Kidney capillary endothelial cell (primary cell): ENCODE measurements around the gene SORBS2.

Source experiments
- DNase-seq: peaks from one replicate; pipeline ENCODE4 v3.0.0-alpha.2; 2018; ENCODE audit warnings: low spot score

The SORBS2 gene

GRCh38 chr4:185738820-185739219 is 73.2 kb downstream of the SORBS2 start:
- DNase-seq, result no peak

- DNase-seq, result peak; percentile 50
Measured at GRCh38 chr4:185738038-185738552, 73.9 kb downstream of the SORBS2 start.

GRCh38 chr4:185737489-185738037 is 74.4 kb downstream of the SORBS2 start:
- no peak for DNase-seq

GRCh38 chr4:185736882-185737281 is 75.1 kb downstream of the SORBS2 start:
- no peak for DNase-seq

- DNase-seq, result no peak
Measured at GRCh38 chr4:185735866-185736400, 76.1 kb downstream of the SORBS2 start.

GRCh38 chr4:185734930-185735329 is 77.1 kb downstream of the SORBS2 start:
- no peak for DNase-seq

GRCh38 chr4:185734214-185734613 is 77.8 kb downstream of the SORBS2 start:
- no peak for DNase-seq

- no peak for DNase-seq
Measured at GRCh38 chr4:185730849-185731608, 81.0 kb downstream of the SORBS2 start.

GRCh38 chr4:185730387-185730786 is 81.6 kb downstream of the SORBS2 start:
- DNase-seq, result peak; percentile 84

- no peak for DNase-seq
Measured at GRCh38 chr4:185729391-185729804, 82.6 kb downstream of the SORBS2 start.

- DNase-seq, result peak; percentile 82
Measured at GRCh38 chr4:185728893-185729292, 83.1 kb downstream of the SORBS2 start.

- no peak for DNase-seq
Measured at GRCh38 chr4:185726931-185727330, 85.1 kb downstream of the SORBS2 start.

GRCh38 chr4:185723631-185724260 is 88.2 kb downstream of the SORBS2 start:
- no peak for DNase-seq

- no peak for DNase-seq
Measured at GRCh38 chr4:185722029-185722316, 90.0 kb downstream of the SORBS2 start.

- no peak for DNase-seq
Measured at GRCh38 chr4:185721190-185722028, 90.6 kb downstream of the SORBS2 start.

GRCh38 chr4:185719500-185719858 is 92.5 kb downstream of the SORBS2 start:
- DNase-seq, result no peak

GRCh38 chr4:185718578-185719499 is 93.2 kb downstream of the SORBS2 start:
- no peak for DNase-seq

GRCh38 chr4:185717377-185717741 is 94.6 kb downstream of the SORBS2 start:
- DNase-seq, result no peak

- DNase-seq, result peak; percentile 39
Measured at GRCh38 chr4:185716577-185717376, 95.2 kb downstream of the SORBS2 start.

- DNase-seq, result no peak
Measured at GRCh38 chr4:185716141-185716551, 95.8 kb downstream of the SORBS2 start.
